GM19467 (cell line): ENCODE data around the gene GTPBP4.
A peak's percentile ranks its signal among the peaks of the same experiment; 100 is the strongest.
"Not testable (repeated sequence)": the region's sequence is repeated elsewhere in the genome, so short reads cannot be mapped to it uniquely, and the experiment has no call there.

ENCODE experiments used
- ATAC-seq: cut with Tn5 transposase; IDR thresholded peaks from one replicate; pipeline ENCODE4 v1.9.1; 2021; ENCODE audit warnings: mild to moderate bottlenecking, moderate library complexity; ENCODE audit not compliant: unreplicated experiment

The GTPBP4 gene

GRCh38 chr10:1024103-1024502 is 35.9 kb downstream of the GTPBP4 start:
- no peak for ATAC-seq

GRCh38 chr10:1025683-1026082 is 37.4 kb downstream of the GTPBP4 start, which contains the start of gene IDI2:
IDI2 (minus strand) TSS chr10:1025859; CDS start chr10:1024723, 1,136 bp downstream.
- ATAC-seq, result no peak

DNA sequence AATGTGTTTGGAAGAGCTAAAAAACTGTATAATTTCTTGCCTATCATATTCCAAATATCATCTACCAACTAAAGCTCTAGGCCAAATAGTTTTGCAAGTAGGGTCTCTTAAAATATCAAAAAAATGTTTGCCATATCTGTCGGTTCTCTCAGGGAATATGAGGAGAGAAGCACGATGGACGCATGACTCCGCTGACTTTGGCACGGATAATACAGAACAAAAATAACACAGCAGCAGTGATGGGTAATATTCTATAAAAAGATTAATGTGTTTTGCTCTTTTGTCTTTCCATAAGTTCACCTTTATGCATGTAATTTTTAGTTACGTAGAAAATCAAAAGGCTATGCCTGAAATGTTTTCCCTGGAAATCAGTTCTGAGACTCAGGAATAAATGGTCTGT is 38.3 kb downstream of the GTPBP4 start:
- ATAC-seq, result no peak

DNA sequence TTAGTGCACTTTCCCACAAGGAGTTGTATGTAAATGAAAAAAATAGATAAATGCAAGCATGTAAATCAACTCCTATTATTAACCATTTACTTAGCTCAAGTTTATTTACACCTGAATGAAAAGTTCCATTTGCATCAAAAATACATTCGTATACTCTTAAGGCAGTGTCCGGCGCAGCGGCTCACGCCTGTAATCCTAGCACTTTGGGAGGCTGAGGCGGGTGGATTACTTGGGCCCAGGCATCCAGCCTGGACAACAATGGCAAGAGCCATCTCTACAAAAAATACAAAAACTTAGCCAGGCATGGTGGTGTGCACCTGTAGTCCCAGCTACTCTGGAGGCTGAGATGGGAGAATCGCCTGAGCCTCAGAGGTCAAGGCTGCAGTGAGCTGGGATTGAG is 41.6 kb downstream of the GTPBP4 start:
- ATAC-seq, result no peak

GRCh38 chr10:1033601-1034000 is 45.4 kb downstream of the GTPBP4 start:
- no peak for ATAC-seq

GRCh38 chr10:1034758-1035157 is 46.5 kb downstream of the GTPBP4 start:
- ATAC-seq, result no peak

GRCh38 chr10:1035201-1035600 is 47.0 kb downstream of the GTPBP4 start:
- ATAC-seq, result no peak

GRCh38 chr10:1036341-1036791 is 48.1 kb downstream of the GTPBP4 start:
- no peak for ATAC-seq

- no peak for ATAC-seq
These were observed 48.9 kb downstream of the GTPBP4 start for GRCh38 chr10:1037098-1037497.

- not testable (repeated sequence) for ATAC-seq
These were observed 50.5 kb downstream of the GTPBP4 start for GRCh38 chr10:1038769-1039168.

DNA sequence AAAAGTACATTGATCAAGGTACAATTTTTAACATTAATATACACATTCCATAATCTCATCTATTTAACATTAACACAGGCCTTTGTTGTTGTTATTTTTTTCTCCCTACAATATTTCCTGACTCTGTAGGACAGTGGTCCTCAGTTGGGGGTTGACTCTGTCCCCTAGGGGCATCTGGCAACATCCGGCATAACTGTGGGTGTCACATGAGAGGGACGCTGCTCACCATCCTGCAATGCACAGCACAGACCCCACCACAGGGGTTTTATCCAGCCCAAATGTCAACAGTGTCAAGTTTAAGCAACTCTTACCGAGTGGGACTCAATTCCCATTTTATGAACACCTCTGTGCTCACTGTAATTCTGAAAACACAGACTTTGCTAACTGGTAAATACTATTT is 51.9 kb downstream of the GTPBP4 start:
- no peak for ATAC-seq

- ATAC-seq, result no peak
These were observed 53.3 kb downstream of the GTPBP4 start for GRCh38 chr10:1041514-1041913.

DNA sequence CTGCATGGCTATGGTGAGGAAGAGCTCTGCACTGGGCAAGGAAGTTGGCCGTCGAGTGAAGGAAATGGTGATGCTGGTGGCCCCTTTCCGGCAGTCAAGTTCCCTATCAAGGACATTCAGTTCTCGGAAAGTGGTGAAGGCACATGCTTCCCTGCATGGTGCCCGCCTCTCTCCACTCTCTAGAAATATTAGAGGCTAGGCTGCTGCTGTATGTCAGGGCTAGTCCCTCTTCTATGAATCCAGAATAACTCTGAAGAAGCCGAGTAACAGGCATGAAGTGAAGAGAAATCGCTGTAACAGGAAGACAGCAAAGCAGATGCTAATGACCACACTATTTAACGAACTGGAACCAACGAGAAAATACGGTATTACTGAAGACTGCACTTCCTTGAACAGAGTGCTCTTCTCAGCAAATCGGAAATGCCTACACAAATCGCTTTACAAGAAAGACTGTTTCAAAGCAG is 55.3 kb downstream of the GTPBP4 start:
- ATAC-seq, result peak; percentile 57

- no peak for ATAC-seq
These were observed 55.9 kb downstream of the GTPBP4 start for GRCh38 chr10:1044146-1044545.

GRCh38 chr10:1044964-1045363 is 56.7 kb downstream of the GTPBP4 start:
- no peak for ATAC-seq

- ATAC-seq, result no peak
These were observed 57.2 kb downstream of the GTPBP4 start for GRCh38 chr10:1045415-1045814.

GRCh38 chr10:1047937-1048336 is 59.7 kb downstream of the GTPBP4 start:
- ATAC-seq, result no peak

GRCh38 chr10:1048349-1048731 is 60.1 kb downstream of the GTPBP4 start:
- peak; percentile 7 for ATAC-seq

DNA sequence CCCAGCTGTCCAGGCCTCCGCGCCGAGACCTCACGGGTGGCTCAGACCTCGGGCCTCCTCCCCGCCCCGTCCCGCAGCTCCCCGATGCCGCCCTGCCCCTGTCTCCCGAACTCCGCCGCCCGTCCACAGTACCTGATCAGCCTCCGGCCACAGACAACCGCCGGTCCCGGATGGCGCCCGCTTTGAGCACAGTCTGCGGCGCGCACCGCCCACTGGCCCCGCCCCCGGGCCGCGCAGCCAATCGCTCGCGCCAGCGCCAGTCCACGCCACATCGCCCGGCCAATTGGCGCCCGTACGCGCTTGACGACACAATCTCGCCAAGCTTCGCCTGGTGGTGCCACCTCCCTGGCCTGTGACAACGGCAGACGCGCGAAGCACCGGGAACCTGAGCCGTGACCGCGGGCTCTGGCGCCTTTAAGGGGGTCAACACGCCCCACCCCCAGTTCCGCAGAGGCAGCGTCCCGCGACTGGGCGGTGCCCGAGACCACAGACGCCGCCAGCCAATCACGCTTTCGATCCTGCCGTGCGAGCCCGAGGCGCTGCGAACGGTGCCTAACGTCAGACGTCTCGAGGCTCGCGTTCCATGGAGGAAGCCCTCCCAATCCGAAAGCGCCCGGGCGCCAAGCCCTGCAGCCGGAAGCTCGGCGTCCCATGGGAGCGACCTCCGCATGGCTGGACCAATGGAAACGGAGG is 60.6 kb downstream of the GTPBP4 start, which contains the start of gene IDI1:
Gene IDI1 (minus strand): TSS at position 388 of the 693 bp plus-strand sequence. CDS start 116 bp downstream, at position 272.
- peak; percentile 81 for ATAC-seq

DNA sequence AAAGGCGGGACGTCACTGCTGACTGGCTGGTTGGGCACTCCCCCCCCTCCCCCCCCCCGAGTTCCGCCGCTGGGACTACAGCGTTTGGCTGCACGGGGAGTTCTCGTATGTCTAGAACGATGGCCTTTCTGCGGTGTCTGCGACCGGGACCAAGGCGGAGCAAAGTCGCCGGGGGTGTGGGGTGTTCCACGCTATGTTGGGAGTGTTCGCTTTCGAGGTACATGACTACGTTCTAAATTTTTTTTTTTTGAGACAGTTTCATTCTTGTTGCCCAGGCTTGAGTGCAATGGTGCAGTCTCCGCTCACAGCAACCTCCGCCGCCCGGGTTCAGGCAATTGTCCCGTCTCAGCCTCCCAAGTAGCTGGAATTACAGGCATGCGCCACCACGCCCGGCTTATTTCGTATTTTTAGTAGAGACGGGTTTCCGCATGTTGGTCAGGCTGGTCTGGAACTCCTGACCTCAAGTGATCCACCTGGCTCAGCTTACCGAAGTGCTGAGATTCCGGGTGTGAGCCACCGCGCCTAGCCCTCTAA is 61.3 kb downstream of the GTPBP4 start:
- no peak for ATAC-seq

GRCh38 chr10:1050145-1050544 is 61.9 kb downstream of the GTPBP4 start:
- ATAC-seq, result no peak

- ATAC-seq, result no peak
These were observed 62.3 kb downstream of the GTPBP4 start for GRCh38 chr10:1050554-1050953.
